Neutrophil (primary cell): ENCODE measurements around the gene BBS12.
"Not testable (repeated sequence)": the region's sequence is repeated elsewhere in the genome, so short reads cannot be mapped to it uniquely, and the experiment has no call there.

Experiments used
- H3K27ac ChIP-seq: fragments of 200-600 bp; sonication (generic); 2 replicates; pipeline ENCODE4 v1.5.1; 2016; ENCODE audit warnings: mild to moderate bottlenecking, moderate library complexity
- H3K27me3 ChIP-seq: fragments of 200-600 bp; sonication (generic); 2 replicates; pipeline ENCODE4 v1.6.0; 2016; ENCODE audit warnings: mild to moderate bottlenecking
- H3K36me3 ChIP-seq: fragments of 200-600 bp; sonication (generic); 2 replicates; pipeline ENCODE4 v1.5.1; 2017
- H3K4me1 ChIP-seq, 2 experiments: fragments of 200-600 bp in 1 of 2; sonication (generic) in 1 of 2; 1 replicate in 1 of 2; 2 replicates in 1 of 2; pipeline versions ENCODE4 v1.5.1 to v1.6.1; 2013 to 2016; ENCODE audit warnings: low read depth in 1 of 2, low read length in 1 of 2, mild to moderate bottlenecking in 1 of 2, moderate library complexity in 1 of 2; ENCODE audit not compliant: control insufficient read depth in 1 of 2, insufficient read depth in 1 of 2
- H3K4me3 ChIP-seq, 2 experiments: fragments of 200-600 bp in 1 of 2; sonication (generic) in 1 of 2; 1 replicate in 1 of 2; 2 replicates in 1 of 2; pipeline ENCODE4 v1.5.1; 2013 to 2016; ENCODE audit warnings: low read depth in 1 of 2, low read length in 1 of 2, mild to moderate bottlenecking in 1 of 2, moderate library complexity in 1 of 2
- H3K9me3 ChIP-seq: fragments of 200-600 bp; sonication (generic); 2 replicates; pipeline ENCODE4 v1.5.1; 2016
- CTCF ChIP-seq: fragments of 200-600 bp; sonication (generic); IDR thresholded peaks from 2 replicates; pipeline ENCODE4 v1.5.1; 2016; ENCODE audit warnings: antibody characterized with exemption

The BBS12 gene

DNA sequence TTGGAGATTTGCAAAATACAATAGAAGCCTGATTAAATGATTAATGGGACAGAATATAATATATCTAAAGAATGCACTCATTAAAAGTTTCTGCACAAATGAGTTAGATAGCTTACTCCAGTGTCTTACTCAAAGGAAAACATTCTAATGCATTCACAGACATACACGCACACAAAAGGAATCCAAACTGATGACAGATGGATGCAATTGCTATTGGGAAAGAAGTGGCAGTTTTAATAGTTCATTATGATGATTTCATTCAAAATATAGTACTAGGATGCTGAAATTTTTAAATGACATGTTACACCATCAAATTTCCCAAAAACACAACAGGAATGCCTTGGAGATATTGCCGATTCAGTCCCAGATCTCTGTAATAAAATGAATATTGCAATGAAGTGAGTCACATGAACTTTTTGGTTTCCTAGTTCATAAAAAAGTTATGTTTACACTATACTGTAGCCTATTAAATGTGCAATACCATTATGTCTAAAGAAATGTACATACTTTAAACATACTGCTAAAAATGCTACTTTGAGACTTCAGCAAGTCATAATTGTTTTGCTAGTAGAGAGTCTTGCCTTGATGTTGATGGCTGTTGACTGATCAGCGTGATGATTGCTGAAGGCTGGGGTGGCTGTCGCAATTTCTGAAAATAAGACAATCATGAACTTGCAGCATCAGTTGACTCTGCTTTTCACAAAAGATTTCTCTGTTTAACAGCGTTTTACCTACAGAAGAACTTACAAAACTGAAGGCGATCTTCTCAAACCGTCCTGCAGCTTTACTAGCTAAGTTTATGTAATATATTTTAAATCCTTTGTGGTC, 45.6 kb downstream of the BBS12 start:
- no peak for TF ChIP-seq CTCF
- no peaks in the 10 kb centered on the region for H3K36me3 ChIP-seq
- H3K27me3 ChIP-seq, result no peaks in the 10 kb centered on the region
- no peak overlapping the region for H3K4me3 ChIP-seq
- no peak overlapping the region for H3K27ac ChIP-seq
- peaks cover 9 to 11% of the 10 kb centered on the region in 2 experiments for H3K4me1 ChIP-seq
- no peaks in the 10 kb centered on the region for H3K9me3 ChIP-seq

DNA sequence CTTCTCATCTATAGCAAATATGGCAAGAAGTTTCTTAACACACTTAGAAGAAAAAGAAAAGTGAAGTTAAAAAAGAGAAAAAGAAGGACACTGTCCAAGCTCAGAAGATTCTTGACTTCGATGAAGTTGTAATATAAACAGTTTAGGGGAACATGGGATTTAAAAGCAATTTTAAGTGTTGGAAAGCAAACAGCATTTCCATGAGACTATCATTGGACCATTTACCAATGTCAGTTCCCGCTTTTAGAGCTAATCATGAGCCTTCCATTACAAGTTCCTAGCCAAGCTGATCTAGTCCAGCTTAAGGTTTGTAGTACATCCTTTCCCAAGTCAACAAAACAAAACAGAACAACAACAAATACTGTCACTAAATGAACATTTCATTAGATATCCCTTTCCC, 49.0 kb downstream of the BBS12 start:
- Histone ChIP-seq H3K27me3 (no peaks in the 10 kb centered on the region), H3K4me3 (no peak overlapping the region), H3K27ac (no peak overlapping the region), H3K4me1 (no peaks in the 10 kb centered on the region), H3K9me3 (no peaks in the 10 kb centered on the region), H3K36me3 (no peaks in the 10 kb centered on the region)
- TF ChIP-seq CTCF, result no peak

- Histone ChIP-seq H3K9me3 (no peaks in the 10 kb centered on the region), H3K27me3 (no peaks in the 10 kb centered on the region), H3K27ac (no peak overlapping the region), H3K4me1 (no peaks in the 10 kb centered on the region), H3K4me3 (no peak overlapping the region), H3K36me3 (no peaks in the 10 kb centered on the region)
- TF ChIP-seq CTCF, result no peak
These were observed 51.1 kb downstream of the BBS12 start for GRCh38 chr4:122783301-122784215.

DNA sequence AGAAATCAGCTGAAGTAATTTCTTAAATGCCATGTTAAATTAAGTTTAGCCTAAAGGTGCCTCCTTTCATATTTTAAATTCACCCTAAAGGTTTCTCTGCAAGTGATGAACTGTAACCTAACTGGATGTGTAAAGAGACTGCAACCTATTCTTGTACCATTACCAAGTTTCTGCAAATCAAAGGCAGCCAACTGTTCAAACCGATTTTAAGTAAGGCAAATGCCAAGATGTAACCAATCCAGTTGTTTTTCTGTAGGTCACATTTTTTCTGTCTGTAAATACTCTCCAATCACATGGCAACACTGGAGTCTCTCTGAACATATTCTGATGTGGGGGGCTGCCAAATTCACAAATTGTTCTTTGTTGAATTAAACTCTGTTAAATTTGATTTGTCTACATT, 51.8 kb downstream of the BBS12 start:
- no peak for TF ChIP-seq CTCF
- Histone ChIP-seq H3K27ac (no peak overlapping the region), H3K4me1 (no peaks in the 10 kb centered on the region)

DNA sequence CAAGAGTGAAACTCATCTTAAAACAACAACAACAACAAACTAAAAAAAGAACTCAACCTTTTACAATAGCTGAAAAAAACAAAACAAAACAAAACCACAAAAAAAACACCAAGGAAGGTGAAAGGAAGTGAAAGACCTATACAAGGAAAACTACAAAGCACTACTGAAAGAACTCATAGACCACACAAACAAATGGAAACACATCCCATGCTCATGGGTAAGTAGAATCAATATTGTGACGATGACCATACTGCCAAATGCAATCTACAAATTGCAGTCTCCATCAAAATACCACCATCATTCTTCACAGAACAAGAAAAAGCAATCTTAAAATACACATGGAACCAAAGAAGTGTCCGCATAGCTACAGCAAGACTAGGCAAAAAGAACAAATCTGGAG, 52.6 kb downstream of the BBS12 start:
- Histone ChIP-seq H3K4me1 (no peaks in the 10 kb centered on the region), H3K9me3 (no peaks in the 10 kb centered on the region), H3K27me3 (no peaks in the 10 kb centered on the region), H3K4me3 (no peak overlapping the region), H3K36me3 (no peaks in the 10 kb centered on the region), H3K27ac (no peak overlapping the region)
- no peak for TF ChIP-seq CTCF

More for the DNA sequence above, 51.8 kb downstream of the BBS12 start:
- no peaks in the 10 kb centered on the region for H3K36me3 ChIP-seq
- H3K4me3 ChIP-seq, result no peak overlapping the region
- no peaks in the 10 kb centered on the region for H3K9me3 ChIP-seq
- H3K27me3 ChIP-seq, result no peaks in the 10 kb centered on the region

GRCh38 chr4:122786296-122786695, 53.8 kb downstream of the BBS12 start:
- H3K9me3 ChIP-seq, H3K4me1 ChIP-seq, H3K36me3 ChIP-seq, H3K4me3 ChIP-seq, H3K27ac ChIP-seq, H3K27me3 ChIP-seq: not testable (repeated sequence)

DNA sequence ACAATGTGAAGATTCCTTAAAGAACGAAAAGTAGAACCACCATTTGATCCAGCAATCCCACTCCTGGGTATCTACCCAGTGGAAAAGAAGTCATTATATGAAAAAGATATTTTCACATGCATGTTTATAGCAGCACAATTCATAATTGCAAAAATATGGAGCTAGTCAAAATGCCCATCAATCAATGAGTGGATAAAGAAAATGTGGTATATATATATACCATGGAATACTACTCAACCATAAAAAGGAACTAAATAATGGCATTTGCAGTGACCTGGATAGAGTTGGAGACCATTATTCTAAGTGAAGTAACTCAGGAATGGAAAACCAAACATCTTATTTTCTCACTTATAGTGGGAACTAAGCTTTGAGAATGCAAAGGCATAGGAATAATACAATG, 54.4 kb downstream of the BBS12 start:
- not testable (repeated sequence) for H3K4me3 ChIP-seq, H3K4me1 ChIP-seq, H3K27ac ChIP-seq, H3K27me3 ChIP-seq, H3K36me3 ChIP-seq, H3K9me3 ChIP-seq
